T follicular helper cell (primary cell): Measurements from ENCODE around the gene CD1C.
"Not testable (repeated sequence)": the region's sequence is repeated elsewhere in the genome, so short reads cannot be mapped to it uniquely, and the experiment has no call there.

Source experiments
- DNase-seq: peaks from one replicate; pipeline ENCODE4 v3.0.0-alpha.2; 2020; ENCODE audit warnings: low read depth

CD1C gene

DNA sequence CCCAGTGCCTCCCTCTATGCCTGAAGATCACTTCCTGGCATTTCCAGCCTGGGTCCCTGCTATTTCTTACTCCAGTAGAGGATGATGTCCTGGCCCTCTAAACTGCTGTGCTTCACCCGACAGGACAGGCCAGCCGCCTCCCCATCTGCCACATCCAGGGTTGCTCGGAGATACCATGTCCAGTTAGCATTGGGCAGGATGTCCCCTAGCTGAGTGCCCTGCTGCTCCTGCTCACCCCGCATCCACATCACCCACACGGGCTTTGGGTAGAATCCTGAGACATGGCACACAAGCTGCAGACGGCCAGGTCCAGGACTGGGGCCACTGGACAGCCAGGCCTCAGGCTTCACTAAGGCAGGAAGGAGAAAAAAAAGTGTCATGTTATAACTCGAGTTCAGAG, 39.6 kb downstream of the CD1C start:
- no peak for DNase-seq

DNA sequence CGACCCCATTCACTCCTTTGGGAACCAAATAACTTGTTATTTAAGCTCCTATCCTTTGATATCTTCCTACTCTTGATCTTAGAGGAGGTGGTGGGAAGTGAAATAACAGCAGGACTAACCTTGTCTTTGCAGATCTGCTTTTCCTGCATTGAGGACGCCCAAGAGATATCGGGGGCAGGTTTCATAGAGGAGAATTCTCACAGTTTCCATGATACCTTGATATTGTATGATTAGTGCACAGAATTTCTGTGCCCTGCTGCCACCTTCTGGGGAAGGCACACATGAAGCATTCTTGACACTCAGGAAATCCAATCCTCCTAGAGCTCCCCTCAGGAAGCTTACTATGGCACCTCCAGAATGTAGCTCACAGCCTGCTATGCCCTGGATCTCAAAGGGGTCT, 40.0 kb downstream of the CD1C start:
- no peak for DNase-seq

DNA sequence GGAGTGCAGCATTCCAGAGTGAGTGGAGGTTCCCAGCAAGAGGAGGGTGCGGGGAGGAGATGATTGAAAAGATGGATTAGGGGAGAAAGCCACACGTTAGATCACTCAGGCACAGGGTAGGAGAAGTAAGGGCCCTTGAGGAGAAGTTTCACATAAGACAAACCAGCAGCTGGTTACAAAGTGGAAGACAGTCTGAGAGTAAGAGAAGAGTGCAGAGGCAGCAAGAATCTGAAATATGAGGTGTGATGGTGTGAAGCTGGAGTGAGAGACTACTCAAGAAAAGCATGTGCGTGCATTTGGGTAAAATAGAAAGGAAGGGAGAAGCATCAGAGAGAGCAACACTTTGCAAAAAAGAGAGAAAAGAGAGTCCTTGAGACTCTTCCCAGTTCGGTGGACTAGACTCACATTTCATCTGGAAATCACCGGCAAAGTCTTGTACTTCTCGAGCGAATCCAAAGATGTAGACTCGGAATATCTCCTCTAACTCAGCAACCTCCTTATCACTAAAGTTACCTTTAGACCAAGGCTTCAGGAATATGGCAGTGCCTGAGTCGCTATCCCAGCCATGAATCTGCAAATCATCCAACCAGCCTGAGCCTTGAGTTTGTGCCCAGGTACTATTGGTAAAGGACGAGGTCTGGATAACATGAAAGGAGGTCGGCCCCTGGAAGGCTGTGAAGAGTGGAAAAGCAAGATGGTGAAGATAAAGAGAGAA, 40.8 kb downstream of the CD1C start:
- no peak for DNase-seq

DNA sequence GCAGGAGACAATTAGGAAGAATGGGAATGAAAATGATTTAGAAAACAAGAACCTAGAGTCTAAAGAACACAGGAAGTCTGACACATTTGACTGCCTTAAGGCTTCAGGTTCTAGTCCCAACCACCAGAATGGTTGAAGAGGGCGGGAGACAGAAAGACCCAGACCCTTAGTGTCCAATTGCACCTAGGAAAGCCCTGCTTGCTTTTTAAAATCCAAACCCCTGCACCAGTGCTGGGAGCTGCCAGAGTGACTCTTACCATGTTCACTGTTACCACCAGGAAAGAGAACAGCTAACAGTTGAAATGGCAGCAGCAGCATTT, 41.3 kb downstream of the CD1C start:
- no peak for DNase-seq

DNA sequence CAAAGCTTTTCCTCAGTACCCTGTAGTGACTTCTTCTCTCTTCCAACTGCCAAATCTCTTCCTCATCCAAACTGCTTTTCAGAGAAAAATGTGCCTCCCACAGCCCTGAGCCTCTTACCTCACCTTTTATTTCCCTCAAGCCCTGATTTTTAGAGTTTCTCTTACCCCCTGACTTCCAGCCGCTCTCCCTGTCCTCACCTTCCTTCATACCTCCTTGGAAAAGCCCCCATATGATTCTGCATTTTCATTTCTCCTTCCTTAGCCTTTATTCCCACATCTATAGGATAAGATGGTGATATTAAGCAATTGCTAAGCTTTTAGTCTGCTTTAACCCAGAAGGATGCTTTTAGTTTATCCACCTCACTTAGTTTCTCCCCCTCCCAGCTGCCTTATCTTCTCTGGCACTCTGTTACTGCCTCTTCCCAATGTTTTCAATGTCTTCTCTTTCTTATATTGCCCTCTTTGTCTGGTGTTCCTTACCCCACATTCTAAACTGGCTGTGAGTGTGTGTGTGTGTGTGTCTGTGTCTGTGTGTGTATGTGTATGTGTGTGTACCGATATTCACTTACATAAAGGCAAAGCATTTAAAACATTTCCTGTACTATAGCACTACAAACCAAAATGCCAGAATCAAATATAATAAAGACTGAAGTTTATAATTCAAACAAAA, 41.9 kb downstream of the CD1C start, which contains the start of gene CD1B:
TSS of gene CD1B (minus strand) at position 51 of the 670 bp plus-strand sequence. CDS start 108 bp downstream, outside the sequence.
- DNase-seq: no peak

DNA sequence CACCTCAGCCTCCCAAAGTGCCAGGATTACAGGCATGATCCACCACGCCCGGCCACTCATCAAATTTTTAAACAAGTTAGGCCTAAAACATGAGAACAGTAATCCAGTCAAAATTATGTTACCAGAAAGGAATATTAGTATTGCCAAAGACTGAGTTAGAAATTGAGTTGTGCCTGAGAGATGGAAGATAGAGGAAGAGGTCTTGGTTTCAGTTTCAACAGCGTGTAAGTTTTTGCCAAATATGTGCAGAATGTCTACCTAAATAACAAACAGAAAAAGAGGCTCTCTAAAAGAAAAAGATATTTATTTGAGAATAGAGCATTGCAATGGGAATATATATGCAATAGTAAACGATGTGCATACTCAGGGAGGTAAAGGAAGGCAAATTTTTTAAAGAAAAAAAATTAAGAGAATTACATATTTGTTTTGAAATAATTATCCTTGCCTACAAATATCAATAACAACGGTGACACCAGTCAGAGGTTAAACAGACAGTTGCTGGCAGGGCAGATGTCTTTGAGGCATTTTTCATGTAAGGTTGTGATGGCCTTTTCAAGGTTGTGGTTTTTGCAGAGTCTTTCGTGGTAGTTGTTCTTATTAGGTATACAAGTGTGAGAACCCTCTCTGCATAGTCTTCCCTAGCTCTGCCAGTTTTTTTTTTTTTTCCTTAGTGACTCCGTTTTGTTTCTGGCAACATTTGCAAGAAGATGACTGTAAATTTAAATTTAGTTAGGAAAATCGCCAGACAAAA, 43.9 kb downstream of the CD1C start:
- no peak for DNase-seq

DNA sequence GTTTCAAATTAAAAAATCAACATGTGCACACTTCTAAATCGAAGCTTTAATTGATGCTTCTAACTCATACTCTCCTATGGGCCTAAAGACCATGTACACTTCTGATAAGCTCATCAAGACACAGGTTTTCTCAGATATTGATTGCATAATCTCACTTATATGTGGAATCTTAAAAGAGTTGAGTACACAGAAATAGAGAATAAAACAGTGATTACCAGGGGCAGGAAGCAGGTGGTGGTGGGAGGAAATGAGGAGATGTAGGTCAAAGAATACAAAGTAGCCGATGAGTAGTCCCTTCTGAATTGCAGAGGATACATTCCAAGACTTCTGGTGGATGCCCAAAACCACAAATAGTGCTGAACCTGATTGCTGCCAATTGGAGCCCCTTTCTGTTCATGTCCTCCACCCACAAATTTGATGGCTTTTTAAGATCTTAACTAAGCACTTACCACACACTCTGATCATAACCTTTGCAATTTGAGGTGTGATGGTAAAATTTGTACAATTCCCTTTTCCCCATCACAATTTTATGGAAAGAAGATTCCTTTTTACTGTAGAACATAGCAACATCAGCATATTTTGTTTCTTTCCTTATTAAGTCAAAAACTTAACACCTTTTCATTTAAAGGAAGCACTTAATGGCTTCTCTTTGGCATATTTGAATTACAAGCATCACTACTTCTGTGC, 44.9 kb downstream of the CD1C start:
- DNase-seq: no peak

DNA sequence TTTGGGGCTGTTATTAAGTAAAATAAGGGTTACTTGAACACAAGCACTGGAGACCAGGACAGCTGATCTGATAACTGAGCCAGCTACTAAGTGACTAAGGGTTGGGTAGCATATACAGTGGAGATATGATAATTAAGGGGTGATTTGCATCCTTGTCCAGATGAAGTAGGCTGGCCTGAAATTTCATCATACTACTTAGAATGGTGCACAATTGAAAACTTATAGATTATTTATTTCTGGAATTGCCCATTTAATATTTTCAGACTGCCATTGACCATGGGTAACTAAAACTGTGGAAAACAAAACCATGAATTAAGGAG, 45.5 kb downstream of the CD1C start:
- DNase-seq: no peak

DNA sequence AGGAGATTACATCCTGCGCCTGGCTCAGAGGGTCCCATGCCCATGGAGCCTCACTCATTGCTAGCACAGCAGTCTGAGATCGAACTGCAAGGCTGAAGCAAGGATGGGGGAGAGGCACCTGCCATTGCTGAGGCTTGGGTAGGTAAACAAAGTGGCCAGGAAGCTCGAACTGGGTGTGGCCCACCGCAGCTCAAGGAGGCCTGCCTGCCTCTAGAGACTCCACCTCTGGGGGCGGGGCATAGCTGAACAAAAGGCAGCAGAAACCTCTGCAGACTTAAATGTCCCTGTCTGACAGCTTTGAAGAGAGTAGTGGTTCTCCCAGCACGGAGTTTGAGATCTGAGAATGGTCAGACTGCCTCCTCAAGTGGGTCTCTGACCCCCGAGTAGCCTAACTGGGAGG, 46.7 kb downstream of the CD1C start:
- not testable (repeated sequence) for DNase-seq
